OCI-LY7 (cell line): ENCODE measurements around the gene CD164. TPM values are rescaled to one million over a fixed set of nuclear protein-coding genes. Genes with fewer than 3 reads are reported as not detected.
"Not testable (repeated sequence)": the region's sequence is repeated elsewhere in the genome, so short reads cannot be mapped to it uniquely, and the experiment has no call there.

Experiments
- BruUV-seq: library from RNA; stranded (reverse); fragments of 400-500 nt; replicated peaks from 2 replicates; lab custom pipeline; 2021; lab: Mats Ljungman, UMichigan
- CTCF ChIA-PET: fragments of 300-600 bp; sonication (Branson Sonifier 250); formaldehyde crosslinking; loops from one replicate; lab custom pipeline; 2022; ENCODE audit warnings: antibody characterized with exemption; ENCODE audit not compliant: unreplicated experiment; lab: Charles Lee
- POLR2A ChIA-PET: fragments of 300-600 bp; sonication (Branson Sonifier 250); formaldehyde crosslinking; loops from one replicate; lab custom pipeline; 2022; ENCODE audit warnings: antibody characterized with exemption; lab: Charles Lee
- DNase-seq: peaks from one replicate; pipeline ENCODE4 v3.0.0-alpha.2; 2015; ENCODE audit warnings: low spot score
- H2AFZ ChIP-seq: fragments of 200-600 bp; sonication (generic), shearing (Covaris generic); 2 replicates; pipeline ENCODE4 v1.6.1; 2014; ENCODE audit warnings: mild to moderate bottlenecking, antibody characterized with exemption, low read length, moderate library complexity
- H3K27ac ChIP-seq: fragments of 200-600 bp; sonication (generic); 2 replicates; pipeline ENCODE4 v1.5.1; 2014; ENCODE audit warnings: mixed run types, low read depth, mild to moderate bottlenecking, moderate library complexity, low read length, inconsistent platforms; ENCODE audit not compliant: poor library complexity, severe bottlenecking
- H3K36me3 ChIP-seq: fragments of 200-600 bp; sonication (generic); 2 replicates; pipeline ENCODE4 v1.6.1; 2014; ENCODE audit warnings: mild to moderate bottlenecking, antibody characterized with exemption, low read length, moderate library complexity, mixed read lengths; ENCODE audit not compliant: insufficient read depth
- H3K4me1 ChIP-seq: fragments of 200-600 bp; sonication (generic); 2 replicates; pipeline ENCODE4 v1.5.1; 2014; ENCODE audit warnings: mild to moderate bottlenecking, low read length; ENCODE audit not compliant: insufficient read depth, poor library complexity, severe bottlenecking
- H3K4me2 ChIP-seq: fragments of 200-600 bp; sonication (generic); 2 replicates; pipeline ENCODE4 v1.6.1; 2014; ENCODE audit warnings: mild to moderate bottlenecking, low read length
- H3K4me3 ChIP-seq: fragments of 200-600 bp; sonication (generic); 2 replicates; pipeline ENCODE4 v1.5.1; 2014; ENCODE audit warnings: mild to moderate bottlenecking, low read depth, low read length; ENCODE audit not compliant: poor library complexity, severe bottlenecking
- H3K79me2 ChIP-seq: fragments of 200-600 bp; sonication (generic); 2 replicates; pipeline ENCODE4 v1.6.1; 2016; ENCODE audit warnings: low read depth, mild to moderate bottlenecking, low read length, moderate library complexity, mixed read lengths; ENCODE audit not compliant: insufficient read depth
- H3K9me2 ChIP-seq: fragments of 200-600 bp; sonication (generic); 2 replicates; pipeline ENCODE4 v1.6.1; 2016; ENCODE audit warnings: mild to moderate bottlenecking, low read length, mixed read lengths; ENCODE audit not compliant: insufficient read depth
- H3K9me3 ChIP-seq: fragments of 200-600 bp; sonication (generic); 2 replicates; pipeline ENCODE4 v1.6.1; 2014; ENCODE audit warnings: mild to moderate bottlenecking, mixed run types, low read length, mixed read lengths
- H4K20me1 ChIP-seq: fragments of 200-600 bp; sonication (generic); 2 replicates; pipeline ENCODE4 v1.6.1; 2014; ENCODE audit warnings: mild to moderate bottlenecking, antibody characterized with exemption, low read length, moderate library complexity, mixed read lengths; ENCODE audit not compliant: insufficient read depth
- CTCF ChIP-seq: fragments of 200-600 bp; sonication (generic); conservative IDR thresholded peaks from 2 replicates; pipeline ENCODE4 v1.5.1; 2014; ENCODE audit warnings: mild to moderate bottlenecking, antibody characterized with exemption, low read length, moderate library complexity, mixed read lengths
- EZH2phosphoT487 ChIP-seq: fragments of 200-600 bp; sonication (generic); IDR thresholded peaks from 2 replicates; pipeline ENCODE4 v1.6.1; 2018; ENCODE audit warnings: low read depth, borderline replicate concordance, mild to moderate bottlenecking, mixed run types, antibody characterized with exemption, low read length, moderate library complexity, mixed read lengths
- intact Hi-C: fragments of 100-400 bp; cut with micrococcal nuclease; formaldehyde crosslinking; loops from one replicate; pipeline ENCODE4 v1.10.0; 2022; ENCODE audit not compliant: unreplicated experiment
- total RNA-seq, 2 experiments: library from RNA; depleted of rRNA in 1 of 2; stranded (reverse); fragments of >200 nt in 1 of 2; shearing (Covaris generic) in 1 of 2; gene quantifications; 2 replicates each; pipeline ENCODE4 v1.2.3, GENCODE V29; 2014 to 2022

CD164 gene
- total RNA-seq, 2 experiments from 2014 or later = 48.7 to 107 TPM

GRCh38 chr6:109339906-109340678, 42.2 kb downstream of the CD164 start:
- Histone ChIP-seq H4K20me1 (no peaks in the 10 kb centered on the region), H3K27ac (no peak overlapping the region), H3K9me3 (no peaks in the 10 kb centered on the region), H3K4me3 (no peak overlapping the region), H3K36me3 (no peaks in the 10 kb centered on the region), H3K4me2 (no peak overlapping the region), H3K79me2 (no peaks in the 10 kb centered on the region), H3K9me2 (no peaks in the 10 kb centered on the region), H2AFZ (no peak overlapping the region), H3K4me1 (no peaks in the 10 kb centered on the region)
- CTCF ChIA-PET = no interaction called here
- BruUV-seq = no TSS peak
- intact Hi-C loops = no loop called here
- no peak for TF ChIP-seq CTCF
- no peak for DNase-seq
- POLR2A ChIA-PET = interaction anchor here (0.6 kb wide), 1 partner anchor 458 kb away, joined by 6 read pairs; no protein-coding TSS in a partner anchor

GRCh38 chr6:109336221-109336961, 45.9 kb downstream of the CD164 start:
- Histone ChIP-seq H3K9me3 (no peaks in the 10 kb centered on the region), H3K4me1 (no peaks in the 10 kb centered on the region), H3K4me3 (no peak overlapping the region), H2AFZ (no peak overlapping the region), H3K79me2 (no peaks in the 10 kb centered on the region), H3K9me2 (no peaks in the 10 kb centered on the region), H3K27ac (no peak overlapping the region), H3K36me3 (no peaks in the 10 kb centered on the region), H4K20me1 (no peaks in the 10 kb centered on the region), H3K4me2 (no peak overlapping the region)
- no TSS peak for BruUV-seq
- ChIA-PET POLR2A (no interaction called here), CTCF (no interaction called here)
- no peak for DNase-seq
- intact Hi-C loops = no loop called here
- no peak for TF ChIP-seq EZH2phosphoT487
- TF ChIP-seq CTCF = no peak

GRCh38 chr6:109333870-109334269, 48.4 kb downstream of the CD164 start:
- H3K9me3 ChIP-seq, BruUV-seq, H3K4me2 ChIP-seq, H4K20me1 ChIP-seq, DNase-seq, H2AFZ ChIP-seq, H3K27ac ChIP-seq, H3K79me2 ChIP-seq, H3K4me1 ChIP-seq, H3K9me2 ChIP-seq, intact Hi-C loops, H3K4me3 ChIP-seq, H3K36me3 ChIP-seq, CTCF ChIA-PET: not testable (repeated sequence)
- POLR2A ChIA-PET = interaction anchor here (0.6 kb wide), 1 partner anchor 95 kb away, joined by 4 read pairs; no protein-coding TSS in a partner anchor
